TTC549 (cell line): ENCODE measurements around the gene HEATR5B.

Experiments used
- FAIRE-seq: peaks from 2 replicates; lab custom pipeline; 2012; peaks lifted over from hg19 to GRCh38; lab: Jason Lieb, UNC

The HEATR5B gene

DNA sequence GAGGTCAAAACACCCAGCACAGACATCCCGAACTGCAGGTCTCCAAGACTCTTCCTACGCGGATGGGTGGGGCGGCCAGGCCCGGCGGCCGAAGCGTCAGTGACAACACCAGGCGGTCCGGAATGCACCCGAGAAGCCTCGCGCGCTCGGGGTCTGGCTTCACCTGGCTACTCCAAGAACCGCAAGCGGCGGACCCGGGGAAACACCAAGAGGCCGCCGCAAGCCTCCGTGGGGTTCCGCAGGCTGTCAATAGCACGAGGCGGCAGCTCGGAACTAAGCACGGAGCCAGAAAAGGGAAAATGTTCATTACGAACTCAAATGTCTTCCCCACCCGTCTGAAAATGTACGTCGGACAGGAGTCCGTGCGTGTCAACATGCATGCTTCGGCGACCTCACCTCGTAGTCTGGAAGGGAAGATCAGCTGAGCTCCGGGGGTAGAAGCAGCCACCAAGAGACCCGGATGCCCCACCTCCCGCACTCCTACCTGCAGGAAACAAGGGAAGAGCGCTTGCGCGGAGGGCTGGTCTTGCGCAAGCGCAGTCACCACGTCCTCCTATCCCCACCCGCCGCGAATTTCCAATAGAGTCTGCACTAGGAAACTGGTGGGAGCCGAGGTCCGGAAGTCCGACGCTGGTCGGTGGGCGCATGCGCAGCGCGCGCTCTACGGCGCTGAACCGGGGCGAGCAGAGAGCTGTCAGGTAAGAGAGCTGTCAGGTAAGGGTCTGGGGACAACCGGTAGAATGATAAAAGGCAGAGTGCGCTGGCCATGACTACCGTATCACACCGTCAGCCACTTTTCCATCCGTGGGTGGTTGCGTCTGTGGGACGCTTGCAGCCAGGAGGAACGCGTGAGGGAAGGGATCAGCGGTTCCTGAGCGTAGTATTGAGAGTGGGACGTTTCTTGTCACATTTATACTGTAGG is at the start of gene HEATR5B, which contains the start of gene GPATCH11:
Gene HEATR5B, minus strand, starts transcription at position 500 of the 922 bp plus-strand sequence. CDS start 958 bp downstream, outside the sequence.
Gene GPATCH11, plus strand, starts transcription at position 646 of the 922 bp plus-strand sequence. CDS start 3,864 bp downstream, outside the sequence.
- FAIRE-seq: peak; percentile 65

DNA sequence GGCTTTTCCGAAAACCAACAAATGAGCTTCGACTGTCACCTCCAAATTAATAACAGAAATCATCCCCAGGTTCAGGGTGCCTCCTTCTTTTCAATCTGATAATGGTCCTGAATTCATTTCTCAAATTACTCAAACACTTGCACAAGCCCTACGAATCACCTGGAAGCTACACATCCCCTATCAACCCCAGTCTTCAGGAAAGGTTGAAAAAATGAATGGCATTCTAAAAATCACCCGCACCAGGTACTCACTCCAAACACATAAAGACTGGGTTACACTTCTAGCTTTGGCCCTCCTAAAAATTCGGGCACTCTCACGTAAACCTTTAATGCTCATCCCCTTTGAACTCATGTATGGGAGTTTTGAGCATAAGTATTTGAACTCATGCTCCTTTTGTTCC is 48.7 kb upstream of the HEATR5B start:
- no peak for FAIRE-seq

DNA sequence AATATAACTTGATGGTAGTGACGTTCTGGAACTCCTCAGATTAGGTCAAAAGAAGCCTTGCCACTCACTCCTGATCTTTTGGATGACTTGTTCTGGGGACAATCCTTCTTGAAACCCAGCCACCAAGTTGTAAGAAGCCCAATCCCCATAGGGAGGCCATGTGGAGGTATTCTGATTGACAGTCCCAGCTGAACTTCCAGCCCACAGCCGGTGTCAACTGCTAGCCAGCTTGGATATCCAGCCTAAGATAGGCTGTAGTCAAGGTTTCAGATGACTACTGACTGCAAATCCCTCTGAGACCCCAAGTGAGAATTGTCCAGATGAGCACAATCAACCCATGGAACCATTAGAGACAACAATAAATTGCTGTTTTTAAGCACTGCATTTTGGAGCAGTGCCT is 41.2 kb upstream of the HEATR5B start:
- no peak for FAIRE-seq

DNA sequence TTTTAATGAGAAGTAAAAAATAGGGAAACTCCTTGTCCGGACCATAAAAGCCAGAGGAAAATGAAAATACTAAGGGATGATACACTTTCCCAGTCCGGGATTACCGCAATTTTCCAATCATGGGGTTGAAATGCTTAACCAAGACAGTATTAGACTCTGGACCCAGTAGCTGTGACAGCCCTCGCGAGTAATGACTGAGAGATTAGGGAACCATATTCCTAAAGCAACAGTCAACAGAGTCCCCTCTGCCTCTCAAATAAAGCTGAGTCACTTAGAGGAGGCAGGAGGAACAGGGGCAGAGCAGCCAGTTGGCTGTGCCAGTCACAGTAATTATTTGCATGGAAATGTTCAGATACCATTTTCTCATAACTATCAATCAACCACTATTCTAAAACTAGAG is 35.0 kb upstream of the HEATR5B start:
- no peak for FAIRE-seq

DNA sequence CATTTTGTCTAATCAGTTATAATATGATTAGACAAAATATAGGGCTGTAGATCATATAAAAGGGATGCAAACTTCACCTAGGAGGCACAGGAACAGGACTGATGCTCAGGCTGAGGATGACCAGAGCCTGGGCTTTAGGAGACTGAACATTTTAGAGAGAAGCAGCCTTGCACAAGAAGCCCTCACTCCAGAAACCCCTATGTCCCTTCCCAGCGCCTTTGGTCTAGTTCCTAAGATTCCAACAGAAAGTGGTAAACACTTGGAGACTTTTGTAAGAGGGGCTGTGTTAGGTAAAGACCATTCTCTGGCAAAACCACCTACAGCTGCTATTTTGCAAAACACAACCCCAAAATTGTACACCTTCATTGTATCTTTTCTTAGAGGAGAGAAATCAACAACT is 33.4 kb upstream of the HEATR5B start:
- FAIRE-seq: no peak

DNA sequence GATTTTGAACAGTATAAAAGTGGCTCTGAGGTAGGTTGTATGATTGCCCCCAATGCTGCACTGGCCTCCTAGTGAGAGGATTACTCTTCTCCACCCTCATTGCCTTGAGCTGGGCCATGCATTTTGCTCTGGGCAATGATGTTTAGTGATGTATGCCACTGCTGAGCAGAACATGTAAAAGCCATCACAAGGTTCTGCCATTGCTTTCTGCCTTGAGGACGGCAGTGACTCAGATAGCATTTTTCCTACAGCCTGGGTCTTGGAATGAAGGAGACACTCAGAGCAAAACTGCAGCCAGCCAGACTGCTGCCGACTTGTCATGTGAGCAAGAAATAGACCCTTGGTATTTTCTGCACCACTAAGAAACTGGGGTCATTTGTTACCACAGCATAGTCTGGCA is 27.8 kb upstream of the HEATR5B start:
- no peak for FAIRE-seq

DNA sequence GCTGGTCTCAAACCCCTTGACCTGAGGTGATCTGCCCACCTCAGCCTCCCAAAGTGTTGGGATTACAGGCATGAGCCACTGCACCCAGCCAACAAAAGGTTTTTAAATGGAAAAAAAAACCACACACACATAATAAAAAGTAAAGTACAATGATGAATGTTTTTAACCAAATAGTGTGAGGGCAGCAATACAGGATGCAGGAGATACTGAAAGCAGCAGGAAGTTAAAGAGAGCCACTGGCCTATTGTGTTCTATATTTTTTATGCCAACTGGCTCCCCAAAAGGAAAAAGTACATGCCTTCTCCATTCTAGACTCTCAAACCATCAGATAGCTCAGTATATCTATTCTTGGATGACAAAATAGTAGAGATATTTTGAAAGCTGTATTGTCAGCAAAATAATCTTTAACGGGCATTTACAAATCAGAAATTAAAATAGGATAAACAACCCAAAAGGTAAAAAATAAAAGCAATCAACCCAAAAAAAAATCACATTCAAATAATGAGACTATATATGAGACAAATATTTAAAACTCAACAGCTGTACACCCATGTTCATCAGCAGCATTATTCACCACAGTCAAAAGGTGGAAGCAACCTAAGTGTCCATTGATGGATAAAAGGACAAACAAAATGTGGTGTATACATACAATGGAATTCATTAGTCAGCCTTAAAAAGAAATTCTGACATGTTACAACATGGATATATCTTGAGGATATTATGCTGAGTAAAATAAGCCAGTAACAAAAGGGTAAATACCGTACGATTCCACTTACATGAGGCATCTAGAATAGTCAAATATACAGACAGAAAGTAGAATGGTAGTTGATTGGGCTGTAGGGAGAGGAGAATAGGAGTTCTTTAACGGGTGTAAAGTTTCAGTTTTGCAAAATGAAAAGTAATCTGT is 26.4 kb upstream of the HEATR5B start:
- no peak for FAIRE-seq

DNA sequence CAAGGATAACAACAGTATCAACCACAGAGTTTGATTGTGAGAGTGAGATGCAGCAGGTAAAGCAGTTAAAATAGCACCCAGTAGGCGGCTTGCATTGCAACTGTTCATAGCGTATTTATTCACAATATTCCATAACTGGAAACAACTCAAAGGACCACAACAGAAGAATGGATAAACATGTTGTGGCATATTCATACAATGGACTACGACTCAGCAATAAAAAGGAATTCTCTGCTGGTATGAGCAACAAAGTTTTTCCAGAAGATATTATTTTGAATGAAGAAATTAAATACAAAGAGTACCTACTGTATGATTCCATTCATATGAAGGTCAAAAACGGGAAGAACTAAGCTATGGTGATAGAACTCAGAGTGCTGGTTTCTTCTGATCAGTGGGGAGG is 25.4 kb upstream of the HEATR5B start:
- no peak for FAIRE-seq

DNA sequence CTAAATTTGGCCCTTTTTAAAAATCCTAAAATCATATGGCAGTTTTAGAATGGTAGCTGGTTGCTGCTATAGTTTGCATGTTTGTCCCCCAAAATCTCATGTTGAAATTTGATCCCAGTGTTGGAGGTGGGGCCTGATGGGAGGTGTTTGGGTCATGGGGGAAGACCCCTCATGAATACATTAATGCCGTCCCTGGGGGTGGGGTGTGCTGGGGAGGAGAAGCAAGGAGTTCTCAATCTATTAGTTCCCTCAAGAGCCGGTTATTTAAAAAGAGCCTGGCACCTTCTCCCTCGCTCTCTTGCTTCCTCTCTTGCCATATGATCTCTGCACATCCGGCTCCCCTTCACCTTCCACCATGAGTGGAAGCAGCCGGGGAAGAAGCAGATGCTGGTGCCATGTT is 21.0 kb upstream of the HEATR5B start:
- FAIRE-seq: no peak

DNA sequence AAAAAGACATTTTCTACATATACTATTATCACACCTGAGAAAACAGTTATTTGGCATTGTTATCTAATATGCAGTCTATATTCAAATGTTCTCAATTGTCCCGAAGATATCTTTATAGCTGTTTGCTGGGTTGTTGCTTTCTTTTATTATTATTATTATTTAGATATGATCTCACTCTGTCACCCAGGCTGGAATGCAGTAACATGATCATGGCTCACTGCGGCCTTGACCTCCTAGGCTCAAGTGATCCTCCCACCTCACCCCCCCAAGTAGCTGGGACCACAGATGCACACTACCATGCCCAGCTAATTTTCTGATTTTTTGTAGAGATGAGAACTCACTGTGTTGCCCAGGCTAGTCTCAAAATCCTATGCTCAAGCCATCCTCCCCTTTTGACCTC is 20.0 kb upstream of the HEATR5B start:
- FAIRE-seq: no peak

DNA sequence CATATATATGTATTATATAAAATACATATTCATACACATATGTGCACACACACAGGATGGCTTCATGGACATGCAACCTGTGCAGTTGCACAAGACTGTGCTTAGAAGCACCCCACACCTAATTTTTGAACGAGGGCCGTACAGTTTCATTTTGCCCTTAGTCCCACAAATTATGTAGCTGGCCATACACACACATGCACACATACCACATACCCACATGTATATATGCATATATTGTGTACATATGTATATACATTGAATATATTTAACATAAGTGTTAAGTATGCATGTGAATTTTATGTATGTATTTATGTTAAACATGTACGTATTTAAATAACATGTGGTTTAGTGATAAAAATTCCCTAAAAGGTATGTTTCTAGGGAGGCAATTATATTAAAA is 18.4 kb upstream of the HEATR5B start:
- FAIRE-seq: no peak

DNA sequence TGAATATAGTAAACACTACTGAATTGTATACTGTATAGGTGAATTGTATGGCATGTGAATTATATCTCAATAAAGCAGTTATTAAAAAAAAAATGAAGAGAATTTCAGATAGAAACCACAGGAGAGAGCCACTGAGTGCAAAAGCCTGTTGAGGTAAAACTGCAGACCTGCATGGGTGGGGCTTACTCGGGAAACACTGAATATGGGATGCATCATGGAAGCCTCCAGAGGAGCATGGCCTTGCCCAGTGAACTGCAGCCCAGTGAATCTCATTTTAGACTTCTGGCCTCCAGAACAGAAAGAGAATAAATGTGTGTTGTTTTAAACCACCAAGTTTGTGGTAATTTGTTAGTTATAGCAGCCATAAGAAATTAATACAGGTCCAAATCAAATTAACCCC is 15.9 kb upstream of the HEATR5B start:
- FAIRE-seq: no peak

DNA sequence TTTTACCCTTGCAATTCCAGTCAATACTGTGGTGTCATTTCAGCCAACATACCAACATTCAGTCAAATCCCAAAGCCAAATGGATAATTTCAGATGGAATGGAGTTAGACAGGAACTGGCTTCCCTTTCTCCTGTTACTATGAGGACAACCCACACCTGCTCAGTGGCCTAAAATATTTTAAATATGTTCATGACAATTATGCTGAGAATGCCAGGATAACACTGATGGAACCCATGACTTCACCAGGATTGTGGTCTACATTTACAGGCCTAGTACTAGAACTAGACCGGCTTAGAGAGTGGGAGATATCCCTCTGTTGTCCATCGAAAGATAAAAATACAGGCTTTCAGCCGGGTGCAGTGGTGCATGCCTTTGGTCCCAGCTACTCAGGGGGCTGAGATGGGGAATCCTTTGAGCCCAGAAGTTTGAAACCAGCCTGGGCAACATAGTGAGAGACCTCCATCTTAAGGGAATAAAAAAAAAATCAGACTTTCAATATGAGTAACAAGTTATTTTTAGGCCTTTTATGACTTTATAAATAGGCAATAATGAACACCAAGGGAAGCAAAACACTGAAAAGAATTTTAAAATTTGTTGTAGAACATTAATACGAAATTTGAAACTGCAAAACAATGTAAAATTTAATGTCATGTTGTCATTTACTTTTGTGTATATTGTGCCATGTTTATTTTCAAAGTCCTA is 14.4 kb upstream of the HEATR5B start:
- FAIRE-seq: no peak

DNA sequence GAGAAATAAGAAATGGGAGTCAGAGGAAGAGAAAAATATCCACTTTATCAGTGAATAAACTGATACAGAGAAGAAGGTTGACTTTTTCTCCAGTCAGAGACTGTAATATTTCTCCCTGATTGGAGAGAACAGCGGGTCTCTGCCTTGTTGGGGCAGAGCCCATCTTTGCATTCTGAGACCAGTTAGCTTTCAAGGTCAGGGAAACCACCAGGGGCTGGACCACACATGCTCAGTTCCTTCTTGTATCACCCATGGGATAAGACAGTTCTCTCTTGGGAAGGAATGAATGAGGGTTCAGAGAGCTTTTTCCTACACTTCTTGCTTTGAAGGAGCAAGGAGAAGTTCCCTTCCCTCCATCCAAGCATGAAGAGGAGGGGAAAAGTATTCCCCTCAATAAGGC is 12.4 kb upstream of the HEATR5B start:
- no peak for FAIRE-seq

DNA sequence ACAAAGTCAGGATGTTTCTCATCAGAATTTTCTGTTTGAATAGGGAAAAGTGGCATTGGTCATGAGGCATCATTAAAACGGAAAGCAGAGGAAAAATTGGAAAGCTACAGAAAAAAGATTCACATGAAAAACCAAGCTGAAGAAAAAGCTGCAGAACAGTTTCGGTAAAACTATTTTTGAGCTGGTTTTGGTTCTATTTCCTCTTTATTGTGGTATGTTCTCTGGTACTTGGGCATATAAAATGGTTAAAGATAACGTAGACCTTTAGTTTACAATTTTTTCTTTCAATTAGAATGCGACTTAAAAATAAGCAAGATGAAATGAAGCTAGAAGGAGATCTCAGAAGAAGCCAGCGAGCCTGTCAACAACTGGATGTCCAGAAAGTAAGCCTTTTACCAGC is 7.7 kb upstream of the HEATR5B start:
- FAIRE-seq: no peak

DNA sequence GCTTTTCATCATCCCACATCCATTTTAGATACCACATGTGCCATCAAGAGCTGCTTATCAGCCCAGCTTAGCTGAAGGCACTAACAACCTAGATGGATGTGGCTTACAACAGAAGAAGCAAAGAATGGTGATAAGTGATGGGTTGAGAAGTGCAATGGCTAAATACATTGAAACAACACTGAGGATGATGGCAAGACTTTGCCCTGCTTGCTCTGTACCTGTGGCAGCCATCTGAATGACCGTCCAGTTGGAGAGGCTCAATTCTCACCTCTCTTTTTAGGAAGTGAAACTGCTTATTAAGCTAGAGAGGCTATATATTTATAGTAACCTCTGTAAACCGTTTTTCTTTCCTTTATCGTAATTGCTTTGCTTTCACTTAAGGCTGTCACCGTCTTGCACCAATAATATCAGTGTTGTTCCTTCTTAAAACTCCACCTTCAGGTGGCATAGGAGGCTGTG is 5.9 kb upstream of the HEATR5B start:
- FAIRE-seq: no peak

DNA sequence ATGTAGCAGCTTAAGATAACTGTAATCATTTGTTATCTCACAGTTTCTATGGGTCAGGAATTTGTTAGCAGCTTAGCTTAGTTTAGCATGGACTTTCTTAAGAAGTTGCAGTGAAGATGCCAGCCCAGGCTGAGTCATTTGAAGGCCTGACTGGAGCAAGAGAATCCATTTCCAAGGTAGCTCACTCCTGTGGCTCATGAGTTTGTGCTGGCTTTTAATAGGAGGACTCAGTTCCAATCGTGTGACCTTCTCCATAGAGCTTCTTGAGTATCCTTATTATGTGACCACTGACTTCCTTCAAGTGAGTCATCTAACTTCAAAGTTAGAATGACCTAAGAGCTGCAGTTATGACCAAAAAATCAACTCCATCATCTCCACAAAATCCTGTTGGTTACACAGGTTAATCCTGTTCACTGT is 1.6 kb upstream of the HEATR5B start:
- FAIRE-seq: no peak

DNA sequence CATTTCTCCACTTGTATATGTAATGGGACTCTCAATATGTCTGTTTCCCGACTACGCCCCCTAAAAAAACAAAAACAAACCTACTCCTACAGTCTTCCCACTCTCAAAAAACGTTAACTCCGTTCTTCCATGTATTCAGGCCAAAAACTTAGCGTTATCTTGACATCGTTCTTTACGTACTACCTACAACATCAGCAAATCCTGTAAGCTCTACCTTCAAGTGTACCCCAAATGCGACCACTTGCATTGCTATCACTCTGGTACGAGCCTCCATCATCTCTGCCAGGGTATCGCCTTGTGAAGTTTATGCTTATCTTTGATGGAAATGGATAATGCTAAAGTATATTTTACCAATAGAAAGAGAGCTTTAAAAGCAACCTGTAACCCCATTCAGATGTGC is 625 bp upstream of the HEATR5B start:
- FAIRE-seq: no peak

DNA sequence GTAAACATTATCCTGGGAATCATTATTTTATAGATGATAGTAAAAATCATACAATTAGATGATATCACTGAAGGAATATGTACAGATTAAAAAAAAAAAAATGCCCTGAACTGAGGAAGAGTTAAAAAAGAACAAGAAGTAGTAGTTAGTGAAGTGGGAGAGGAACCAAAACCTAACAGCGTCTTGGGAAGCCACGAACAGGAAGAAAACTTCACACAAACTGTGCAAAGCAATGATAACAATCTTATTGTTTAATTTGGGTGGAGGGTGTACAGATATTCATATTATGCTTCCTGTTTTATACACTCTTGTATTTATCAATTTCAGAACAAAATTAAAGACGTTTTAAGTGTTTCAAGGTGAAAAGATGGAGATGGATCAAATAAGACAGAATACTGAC is 3.5 kb downstream of the HEATR5B start:
- no peak for FAIRE-seq

DNA sequence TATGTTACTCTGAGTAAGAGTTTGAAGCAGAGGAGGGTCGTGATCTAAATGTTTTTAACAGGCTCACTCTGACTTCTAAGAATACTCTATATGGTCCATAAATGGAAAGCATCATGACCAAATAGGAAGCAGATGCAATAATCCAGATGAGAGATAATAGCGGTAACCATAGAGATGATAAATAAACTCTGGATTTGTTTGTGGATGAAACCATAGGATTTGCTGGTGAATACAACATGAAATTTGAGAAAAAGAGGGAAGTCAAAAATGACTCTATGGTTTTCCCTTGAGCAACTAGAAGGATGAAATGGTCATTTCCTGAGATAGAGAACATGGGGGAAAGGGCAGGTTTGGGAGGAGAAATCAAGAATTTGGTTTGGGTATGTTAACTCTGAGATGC is 3.9 kb downstream of the HEATR5B start:
- FAIRE-seq: no peak

DNA sequence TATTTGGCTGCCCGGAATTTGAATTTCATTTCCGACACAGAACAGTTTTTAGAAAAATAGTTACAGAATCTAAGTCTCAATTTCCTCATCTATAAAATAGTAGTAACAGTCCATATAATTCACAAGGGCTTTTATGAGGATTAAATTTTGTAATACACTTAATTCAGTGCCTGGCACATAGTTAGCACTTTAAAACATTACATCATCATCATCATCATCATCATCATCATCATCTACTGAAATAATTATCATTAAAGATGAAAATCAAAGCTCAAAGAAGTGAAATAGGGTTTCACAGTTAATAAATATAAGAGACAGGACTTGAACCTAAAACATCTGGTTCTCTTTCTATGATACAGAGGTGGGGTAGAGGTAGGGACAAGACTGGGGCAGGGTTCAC is 13.2 kb downstream of the HEATR5B start:
- no peak for FAIRE-seq

DNA sequence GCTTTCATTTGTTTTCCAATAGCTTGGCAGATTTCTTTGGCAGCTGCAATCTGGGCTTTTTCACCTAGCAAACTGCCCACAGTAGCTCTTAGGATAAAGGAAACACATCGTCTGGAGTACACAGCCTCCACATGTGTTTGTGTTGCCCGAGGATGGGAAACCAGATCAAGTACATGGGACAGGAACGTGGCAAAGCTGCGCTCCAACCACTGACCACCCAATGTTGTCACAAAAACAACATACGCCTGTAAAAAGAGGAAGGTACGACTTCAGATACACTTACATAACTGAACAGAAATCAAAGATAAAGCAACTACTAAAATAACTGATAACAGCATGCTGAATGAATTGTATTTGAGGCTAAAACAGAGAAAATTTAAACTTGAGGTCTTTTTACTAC is 15.5 kb downstream of the HEATR5B start:
- FAIRE-seq: no peak
